SJCRH30 (cell line): ENCODE measurements around the gene VASP. TPM values are rescaled to one million over a fixed set of nuclear protein-coding genes. Genes with fewer than 3 reads are reported as not detected.

Source experiments
- DNase-seq, 2 experiments: peaks; one replicate each; pipeline ENCODE4 v3.0.0-alpha.2; 2015 to 2020
- H3K27ac ChIP-seq: fragments of 250-450 bp; sonication (Bioruptor Pico); 2 replicates; pipeline ENCODE4 v1.5.1; 2020; ENCODE audit warnings: mild to moderate bottlenecking, moderate library complexity
- H3K27me3 ChIP-seq: fragments of 250-450 bp; sonication (Bioruptor Pico); 2 replicates; pipeline ENCODE4 v1.5.1; 2020; ENCODE audit warnings: mild to moderate bottlenecking, moderate library complexity
- H3K36me3 ChIP-seq: fragments of 250-450 bp; sonication (Bioruptor Pico); 2 replicates; pipeline ENCODE4 v1.5.1; 2020; ENCODE audit warnings: mild to moderate bottlenecking, moderate library complexity
- H3K4me1 ChIP-seq: fragments of 250-450 bp; sonication (Bioruptor Pico); 2 replicates; pipeline ENCODE4 v1.5.1; 2020; ENCODE audit warnings: mild to moderate bottlenecking, moderate library complexity
- H3K4me3 ChIP-seq: fragments of 250-450 bp; sonication (Bioruptor Pico); 2 replicates; pipeline ENCODE4 v1.5.1; 2020; ENCODE audit warnings: mild to moderate bottlenecking, moderate library complexity
- H3K9me3 ChIP-seq: fragments of 250-450 bp; sonication (Bioruptor Pico); replicated peaks from 2 replicates; pipeline ENCODE4 v1.5.1; 2020; ENCODE audit warnings: mild to moderate bottlenecking, moderate library complexity
- total RNA-seq: library from RNA; depleted of rRNA; stranded (reverse); fragments of >200 nt; shearing (Covaris generic); gene quantifications from 2 replicates; pipeline ENCODE4 v1.2.3, GENCODE V29; 2014

The VASP gene
- total RNA-seq, 1 experiment from 2014 or later = 48.8 TPM

GRCh38 chr19:45483033-45483432 is 24.2 kb upstream of the VASP start:
- Histone ChIP-seq H3K4me3 (no peak overlapping the region), H3K27me3 (no peaks in the 10 kb centered on the region), H3K4me1 (peaks cover under 1% of the 10 kb centered on the region; the same call in 1 of the 2 replicates), H3K27ac (no peak overlapping the region), H3K9me3 (no peaks in the 10 kb centered on the region), H3K36me3 (peaks cover 4% of the 10 kb centered on the region; the same call in 1 of the 2 replicates)
- no peak for DNase-seq

GRCh38 chr19:45484273-45484945 is 22.9 kb upstream of the VASP start:
- no peak for DNase-seq
- Histone ChIP-seq H3K4me3 (no peak overlapping the region), H3K9me3 (no peaks in the 10 kb centered on the region), H3K36me3 (peaks cover 4% of the 10 kb centered on the region; the same call in 1 of the 2 replicates), H3K27ac (no peak overlapping the region), H3K27me3 (no peaks in the 10 kb centered on the region), H3K4me1 (no peaks in the 10 kb centered on the region)

- peak overlapping the region; percentile 40 for H3K27ac ChIP-seq
- DNase-seq = peak; percentile 98
- no peaks in the 10 kb centered on the region for H3K4me1 ChIP-seq
These were observed 21.8 kb upstream of the VASP start for GRCh38 chr19:45485305-45486077.

GRCh38 chr19:45488708-45489107 is 18.6 kb upstream of the VASP start:
- H3K27me3 ChIP-seq = no peaks in the 10 kb centered on the region
- peaks cover 5% of the 10 kb centered on the region; the same call in 1 of the 2 replicates for H3K4me1 ChIP-seq
- H3K27ac ChIP-seq = no peak overlapping the region
- peaks cover 4% of the 10 kb centered on the region; the same call in 1 of the 2 replicates for H3K36me3 ChIP-seq
- H3K4me3 ChIP-seq = no peak overlapping the region
- DNase-seq = no peak
- no peaks in the 10 kb centered on the region for H3K9me3 ChIP-seq

More at GRCh38 chr19:45485305-45486077, 21.8 kb upstream of the VASP start:
- Histone ChIP-seq H3K27me3 (no peaks in the 10 kb centered on the region), H3K4me3 (peak overlapping the region; percentile 49), H3K9me3 (no peaks in the 10 kb centered on the region), H3K36me3 (peaks cover 4% of the 10 kb centered on the region; the same call in 1 of the 2 replicates)

- Histone ChIP-seq H3K27me3 (no peaks in the 10 kb centered on the region), H3K4me3 (no peak overlapping the region), H3K9me3 (no peaks in the 10 kb centered on the region), H3K4me1 (peaks cover 5% of the 10 kb centered on the region; the same call in 1 of the 2 replicates), H3K36me3 (peaks cover 4% of the 10 kb centered on the region; the same call in 1 of the 2 replicates), H3K27ac (no peak overlapping the region)
- no peak for DNase-seq
These were observed 17.9 kb upstream of the VASP start for GRCh38 chr19:45489216-45489855.

- H3K9me3 ChIP-seq = no peaks in the 10 kb centered on the region
- peaks cover 1% of the 10 kb centered on the region; the same call in 1 of the 2 replicates for H3K36me3 ChIP-seq
- DNase-seq = no peak
- peak overlapping the region; percentile 99 for H3K27ac ChIP-seq
- H3K4me3 ChIP-seq = peak overlapping the region; percentile 73
- H3K27me3 ChIP-seq = no peaks in the 10 kb centered on the region
- H3K4me1 ChIP-seq = peaks cover 5% of the 10 kb centered on the region; the same call in 1 of the 2 replicates
These were observed 15.1 kb upstream of the VASP start for GRCh38 chr19:45492137-45492626.

- Histone ChIP-seq H3K4me1 (peaks cover 5% of the 10 kb centered on the region; the same call in 1 of the 2 replicates), H3K9me3 (no peaks in the 10 kb centered on the region), H3K36me3 (no peaks in the 10 kb centered on the region), H3K4me3 (peak overlapping the region; percentile 73), H3K27me3 (no peaks in the 10 kb centered on the region), H3K27ac (peak overlapping the region; percentile 99)
- peak; percentile 95 to 96 for DNase-seq
These were observed 14.4 kb upstream of the VASP start for GRCh38 chr19:45492627-45493470.

- DNase-seq = no peak
- no peaks in the 10 kb centered on the region for H3K27me3 ChIP-seq
- H3K27ac ChIP-seq = no peak overlapping the region
- peaks cover 5% of the 10 kb centered on the region; the same call in 1 of the 2 replicates for H3K4me1 ChIP-seq
- H3K4me3 ChIP-seq = no peak overlapping the region
- no peaks in the 10 kb centered on the region for H3K36me3 ChIP-seq
- no peaks in the 10 kb centered on the region for H3K9me3 ChIP-seq
These were observed 12.9 kb upstream of the VASP start for GRCh38 chr19:45494261-45494916.

- H3K9me3 ChIP-seq = no peaks in the 10 kb centered on the region
- DNase-seq = no peak
- no peaks in the 10 kb centered on the region for H3K27me3 ChIP-seq
- peaks cover 5% of the 10 kb centered on the region; the same call in 1 of the 2 replicates for H3K4me1 ChIP-seq
- no peak overlapping the region for H3K4me3 ChIP-seq
- no peak overlapping the region for H3K27ac ChIP-seq
- no peaks in the 10 kb centered on the region for H3K36me3 ChIP-seq
These were observed 12.1 kb upstream of the VASP start for GRCh38 chr19:45495178-45495577.

GRCh38 chr19:45496349-45496953 is 10.8 kb upstream of the VASP start:
- peaks cover 5% of the 10 kb centered on the region; the same call in 1 of the 2 replicates for H3K4me1 ChIP-seq
- H3K4me3 ChIP-seq = peak overlapping the region; percentile 61
- peak; percentile 63 to 68 for DNase-seq
- no peak overlapping the region for H3K27ac ChIP-seq
- H3K27me3 ChIP-seq = no peaks in the 10 kb centered on the region
- no peaks in the 10 kb centered on the region for H3K9me3 ChIP-seq
- H3K36me3 ChIP-seq = no peaks in the 10 kb centered on the region

- Histone ChIP-seq H3K27ac (no peak overlapping the region), H3K27me3 (no peaks in the 10 kb centered on the region), H3K36me3 (no peaks in the 10 kb centered on the region), H3K4me3 (no peak overlapping the region), H3K4me1 (peaks cover 5% of the 10 kb centered on the region; the same call in 1 of the 2 replicates), H3K9me3 (no peaks in the 10 kb centered on the region)
- no peak for DNase-seq
These were observed 9.5 kb upstream of the VASP start for GRCh38 chr19:45497791-45498190.

GRCh38 chr19:45498411-45499195 is 8.7 kb upstream of the VASP start, which contains the start of gene PPM1N:
Gene PPM1N (plus strand): TSS chr19:45498443. CDS start chr19:45498473, 30 bp downstream.
- H3K27me3 ChIP-seq = no peaks in the 10 kb centered on the region
- H3K36me3 ChIP-seq = no peaks in the 10 kb centered on the region
- H3K9me3 ChIP-seq = no peaks in the 10 kb centered on the region
- peak within 1 kb of the TSS; percentile 27; the same call in 1 of the 2 replicates for H3K27ac ChIP-seq
- DNase-seq = no peak
- H3K4me1 ChIP-seq = peaks cover 5% of the 10 kb centered on the region; the same call in 1 of the 2 replicates
- H3K4me3 ChIP-seq = peak within 1 kb of the TSS; percentile 61
